ENCODE measurements around the gene MVB12B. TPM values are rescaled to one million over a fixed set of nuclear protein-coding genes. Genes with fewer than 3 reads are reported as not detected.

MVB12B gene
- total RNA-seq, 4 donors from 2014 or later, result 10.2 to 25.7 (median 14.0) TPM

DNA sequence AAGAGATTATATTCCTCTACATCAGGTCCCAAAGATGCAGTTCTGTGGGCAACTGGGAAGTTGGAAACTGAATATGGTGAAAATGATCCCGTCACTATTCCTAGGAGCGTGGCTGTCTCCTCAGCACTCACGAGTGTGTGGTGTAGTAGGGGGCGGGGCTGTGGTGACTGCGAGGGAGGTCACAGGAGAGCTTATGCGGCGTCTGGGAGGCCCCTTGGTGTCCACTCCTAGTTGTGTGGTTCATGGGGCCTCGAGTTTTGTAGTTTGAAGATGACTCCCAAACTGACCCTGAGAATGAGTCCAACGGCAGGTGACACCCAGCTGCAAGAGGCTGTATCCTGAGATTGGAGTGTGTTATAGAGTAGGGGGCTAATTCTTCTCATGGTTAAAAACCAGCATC lies 68.2 kb downstream of the MVB12B start:
- TF ChIP-seq EP300 (IDR thresholded peaks at IDR 0.05) (no peak), POLR2AphosphoS5 (IDR thresholded peaks at IDR 0.05) (no peak), POLR2A (IDR thresholded peaks at IDR 0.05) (no peak)
- TF ChIP-seq, protein P1, sequence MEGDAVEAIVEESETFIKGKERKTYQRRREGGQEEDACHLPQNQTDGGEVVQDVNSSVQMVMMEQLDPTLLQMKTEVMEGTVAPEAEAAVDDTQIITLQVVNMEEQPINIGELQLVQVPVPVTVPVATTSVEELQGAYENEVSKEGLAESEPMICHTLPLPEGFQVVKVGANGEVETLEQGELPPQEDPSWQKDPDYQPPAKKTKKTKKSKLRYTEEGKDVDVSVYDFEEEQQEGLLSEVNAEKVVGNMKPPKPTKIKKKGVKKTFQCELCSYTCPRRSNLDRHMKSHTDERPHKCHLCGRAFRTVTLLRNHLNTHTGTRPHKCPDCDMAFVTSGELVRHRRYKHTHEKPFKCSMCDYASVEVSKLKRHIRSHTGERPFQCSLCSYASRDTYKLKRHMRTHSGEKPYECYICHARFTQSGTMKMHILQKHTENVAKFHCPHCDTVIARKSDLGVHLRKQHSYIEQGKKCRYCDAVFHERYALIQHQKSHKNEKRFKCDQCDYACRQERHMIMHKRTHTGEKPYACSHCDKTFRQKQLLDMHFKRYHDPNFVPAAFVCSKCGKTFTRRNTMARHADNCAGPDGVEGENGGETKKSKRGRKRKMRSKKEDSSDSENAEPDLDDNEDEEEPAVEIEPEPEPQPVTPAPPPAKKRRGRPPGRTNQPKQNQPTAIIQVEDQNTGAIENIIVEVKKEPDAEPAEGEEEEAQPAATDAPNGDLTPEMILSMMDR (IDR thresholded peaks at IDR 0.05), result no peak
- 92% methylated on average over 9 of the region's 9 CpGs for WGBS
- H3K9me3 ChIP-seq, result no peaks in the 10 kb centered on the region
- no peak for DNase-seq (ENCODE audit: low spot score in 2 of 2)
- no peaks in the 10 kb centered on the region for H3K27me3 ChIP-seq
- H3K4me1 ChIP-seq, result peaks cover 69% of the 10 kb centered on the region
- H3K36me3 ChIP-seq, result peaks cover 12% of the 10 kb centered on the region
- H3K27ac ChIP-seq, result no peak overlapping the region
- H3K4me3 ChIP-seq, result no peak overlapping the region

- peaks cover 60% of the 10 kb centered on the region for H3K4me1 ChIP-seq
- H3K36me3 ChIP-seq, result peaks cover 12% of the 10 kb centered on the region
- 36% methylated on average over 7 of the region's 7 CpGs for WGBS
- H3K9me3 ChIP-seq, result no peaks in the 10 kb centered on the region
- no peaks in the 10 kb centered on the region for H3K27me3 ChIP-seq
- DNase-seq (ENCODE audit: low spot score in 2 of 2), result no peak
- H3K4me3 ChIP-seq, result no peak overlapping the region
- no peak overlapping the region for H3K27ac ChIP-seq
- TF ChIP-seq POLR2A (IDR thresholded peaks at IDR 0.05), result no peak
- TF ChIP-seq POLR2AphosphoS5 (IDR thresholded peaks at IDR 0.05), result no peak
- TF ChIP-seq EP300 (IDR thresholded peaks at IDR 0.05), result no peak
- TF ChIP-seq, protein P1 (IDR thresholded peaks at IDR 0.05), result no peak
Measured at GRCh38 chr9:126395439-126396212, 69.0 kb downstream of the MVB12B start.

DNA sequence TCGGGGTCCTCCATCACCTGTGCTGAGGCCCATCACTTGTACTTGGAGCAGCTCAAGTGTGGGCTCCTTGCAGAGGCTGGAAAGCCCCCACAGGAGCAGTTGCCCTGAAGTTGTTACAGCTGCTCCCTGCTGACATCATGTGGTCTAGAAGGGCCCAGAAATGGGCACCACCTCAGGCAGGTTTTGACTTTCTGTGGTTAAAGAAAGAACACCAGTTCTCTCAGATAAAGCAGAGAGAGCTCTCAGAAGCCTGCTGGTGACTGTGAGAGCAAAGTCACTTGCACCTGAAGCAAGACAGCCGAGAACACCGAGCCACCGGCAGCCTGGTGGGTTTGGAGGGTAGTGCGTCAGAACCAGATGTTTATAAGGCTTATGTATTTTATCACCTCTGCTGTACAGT lies 70.4 kb downstream of the MVB12B start:
- Histone ChIP-seq H3K9me3 (no peaks in the 10 kb centered on the region), H3K27ac (no peak overlapping the region), H3K36me3 (peaks cover 12% of the 10 kb centered on the region), H3K4me1 (peaks cover 47% of the 10 kb centered on the region), H3K4me3 (no peak overlapping the region), H3K27me3 (no peaks in the 10 kb centered on the region)
- DNase-seq (ENCODE audit: low spot score in 2 of 2), result no peak
- TF ChIP-seq EP300 (IDR thresholded peaks at IDR 0.05) (no peak), POLR2A (IDR thresholded peaks at IDR 0.05) (no peak), POLR2AphosphoS5 (IDR thresholded peaks at IDR 0.05) (no peak)
- TF ChIP-seq, protein P1 (IDR thresholded peaks at IDR 0.05), result no peak
- WGBS, result 76% methylated on average over 4 of the region's 5 CpGs

DNA sequence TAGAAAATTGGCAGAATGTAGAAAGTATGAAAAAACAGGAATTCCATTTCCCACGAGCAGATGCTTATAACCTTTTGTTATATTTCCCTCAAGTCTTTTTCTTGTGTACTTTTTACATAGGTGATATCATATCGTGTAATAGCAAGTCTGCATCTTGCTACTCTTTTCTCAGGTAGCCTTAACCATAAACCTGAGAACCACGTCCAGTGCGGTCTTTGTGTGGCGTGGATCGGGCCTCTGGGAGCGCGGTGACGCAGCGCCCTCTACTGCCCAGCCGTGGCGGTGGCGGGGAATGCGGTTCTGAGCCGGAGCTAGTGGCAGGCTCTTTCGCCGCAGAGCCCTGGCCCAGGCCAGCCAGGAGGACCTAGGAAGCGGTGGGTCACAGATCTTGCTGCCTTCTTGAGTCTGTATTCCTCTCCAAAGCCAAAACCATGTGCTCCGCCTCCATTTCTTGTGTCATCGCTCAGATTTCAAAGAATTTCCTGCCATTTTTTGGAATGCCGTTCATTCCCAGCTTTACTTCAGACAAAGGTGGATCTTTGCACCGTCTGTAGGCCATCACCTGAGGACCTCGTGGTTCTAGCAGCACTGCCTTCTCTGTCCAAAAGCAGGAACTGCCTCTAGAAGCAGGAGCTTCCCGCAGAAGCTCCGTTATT lies 71.9 kb downstream of the MVB12B start:
- H3K27ac ChIP-seq, result no peak overlapping the region
- no peaks in the 10 kb centered on the region for H3K27me3 ChIP-seq

GRCh38 chr9:126399251-126399650 lies 72.6 kb downstream of the MVB12B start:
- TF ChIP-seq, protein P1 (IDR thresholded peaks at IDR 0.05), result no peak
- TF ChIP-seq EP300 (IDR thresholded peaks at IDR 0.05), result no peak
- no peak for TF ChIP-seq POLR2AphosphoS5 (IDR thresholded peaks at IDR 0.05)
- TF ChIP-seq POLR2A (IDR thresholded peaks at IDR 0.05), result no peak
- peaks cover 12% of the 10 kb centered on the region for H3K36me3 ChIP-seq
- H3K27ac ChIP-seq, result no peak overlapping the region
- H3K9me3 ChIP-seq, result no peaks in the 10 kb centered on the region
- 92% methylated on average over 3 of the region's 8 CpGs for WGBS
- DNase-seq (ENCODE audit: low spot score in 2 of 2), result no peak
- no peaks in the 10 kb centered on the region for H3K27me3 ChIP-seq
- no peak overlapping the region for H3K4me3 ChIP-seq
- H3K4me1 ChIP-seq, result peaks cover 27% of the 10 kb centered on the region

More for the DNA sequence above, 71.9 kb downstream of the MVB12B start:
- Histone ChIP-seq H3K4me3 (no peak overlapping the region), H3K4me1 (peaks cover 34% of the 10 kb centered on the region), H3K36me3 (peaks cover 12% of the 10 kb centered on the region), H3K9me3 (no peaks in the 10 kb centered on the region)
- peak; percentile 89 for DNase-seq (ENCODE audit: low spot score in 2 of 2)
- TF ChIP-seq POLR2A (IDR thresholded peaks at IDR 0.05), result no peak
- TF ChIP-seq, protein P1 (IDR thresholded peaks at IDR 0.05), result peak; percentile 94 to 96
- WGBS, result 32% methylated on average over 25 of the region's 25 CpGs
